Activated naive CD4-positive, alpha-beta T cell treated with anti-CD3 and anti-CD28 coated beads, Interleukin-2, amount 10 ng/mL, durations not matched to agents 7 days and 5 days (primary cell): Measurements from ENCODE around the gene KMT2C.
"Not testable (repeated sequence)": the region's sequence is repeated elsewhere in the genome, so short reads cannot be mapped to it uniquely, and the experiment has no call there.

Experiments
- CTCF ChIA-PET: fragments of 350-600 bp; sonication (Branson Sonifier 250); formaldehyde crosslinking; loops from one replicate; lab custom pipeline; 2021; ENCODE audit warnings: antibody characterized with exemption; lab: Charles Lee
- DNase-seq: peaks from one replicate; pipeline ENCODE4 v3.0.0-alpha.2; 2020
- H3K27ac Mint-ChIP-seq: one replicate; pipeline ENCODE4 v1.8.0; 2021; ENCODE audit warnings: mild to moderate bottlenecking, moderate library complexity, mixed read lengths
- H3K27me3 Mint-ChIP-seq: one replicate; pipeline ENCODE4 v1.8.0; 2021; ENCODE audit warnings: mild to moderate bottlenecking, mixed read lengths
- H3K36me3 Mint-ChIP-seq: one replicate; pipeline ENCODE4 v1.8.0; 2021; ENCODE audit warnings: mixed read lengths
- H3K4me1 Mint-ChIP-seq: one replicate; pipeline ENCODE4 v1.8.0; 2021; ENCODE audit warnings: mixed read lengths
- H3K4me3 Mint-ChIP-seq: one replicate; pipeline ENCODE4 v1.8.0; 2021; ENCODE audit warnings: mild to moderate bottlenecking, moderate library complexity, mixed read lengths
- H3K9me3 Mint-ChIP-seq: one replicate; pipeline ENCODE4 v1.8.0; 2021; ENCODE audit warnings: mixed read lengths

The KMT2C gene

DNA sequence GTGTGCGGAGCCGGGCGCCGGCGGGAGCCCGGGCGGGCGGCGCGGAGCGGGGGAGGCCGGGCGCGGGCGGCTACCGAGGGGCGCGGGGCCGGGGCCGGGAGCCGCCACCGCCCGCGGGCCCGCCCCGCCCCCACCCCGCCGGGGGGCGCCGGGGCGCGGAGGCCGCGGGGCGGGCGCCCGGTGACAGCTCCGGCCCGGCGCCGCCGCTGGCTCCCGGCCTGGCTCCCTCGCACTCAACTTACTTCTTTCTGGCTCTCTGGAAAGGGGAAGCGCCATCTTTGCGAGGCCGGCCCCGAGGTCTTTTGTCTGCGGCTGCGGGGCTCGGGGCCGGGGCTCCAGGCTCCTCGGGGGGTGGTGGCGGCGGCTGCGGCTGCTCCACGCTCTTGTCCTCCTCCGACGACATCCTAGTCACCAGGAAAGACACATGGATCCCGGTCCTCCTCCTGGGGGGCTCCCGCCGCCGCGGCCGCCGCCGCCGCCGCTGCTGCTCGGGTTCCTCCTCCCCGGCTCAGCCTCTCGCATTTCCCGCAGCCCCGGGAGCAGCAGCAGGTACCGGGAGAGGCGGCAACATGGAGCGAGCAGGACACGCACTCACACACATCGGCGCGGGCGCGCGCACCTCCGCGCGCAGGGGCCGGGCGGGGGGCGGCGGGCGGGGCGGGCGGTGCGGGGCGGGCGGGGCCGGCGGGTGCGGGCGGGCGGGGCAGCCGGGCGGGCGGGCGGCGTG, at the start of gene KMT2C:
KMT2C (minus strand) TSS at position 620 of the 727 bp plus-strand sequence; CDS start at position 403, 217 bp downstream.
- peaks cover 3% of the 10 kb centered on the region for H3K27me3 Mint-ChIP-seq
- peaks cover 27% of the 10 kb centered on the region for H3K4me1 Mint-ChIP-seq
- CTCF ChIA-PET, result no interaction called here
- peak within 1 kb of the TSS; percentile 94 for H3K27ac Mint-ChIP-seq
- peak within 1 kb of the TSS; percentile 84 for H3K4me3 Mint-ChIP-seq
- H3K36me3 Mint-ChIP-seq, result peaks cover 4% of the 10 kb centered on the region
- H3K9me3 Mint-ChIP-seq, result no peaks in the 10 kb centered on the region
- DNase-seq, result peak; percentile 67

DNA sequence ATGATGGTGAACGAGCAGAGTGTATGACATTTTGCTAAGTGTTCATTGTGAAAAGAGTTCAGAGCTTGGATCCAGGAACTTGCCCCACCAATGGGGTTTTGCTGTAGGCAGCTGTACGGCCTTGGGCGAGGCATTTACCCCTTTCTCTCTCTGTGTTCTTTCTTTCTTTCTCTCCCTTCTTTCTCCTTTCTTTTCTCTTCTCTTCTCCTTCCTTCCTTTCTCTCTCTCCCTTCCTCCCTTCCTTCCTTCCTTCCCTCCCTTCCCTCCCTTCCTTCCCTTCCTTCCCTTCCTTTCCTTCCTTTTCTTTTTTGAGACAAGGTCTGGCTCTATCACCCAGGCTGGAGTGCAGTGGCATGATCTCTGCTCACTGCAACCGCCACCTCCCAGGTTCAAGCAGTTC, 45.3 kb upstream of the KMT2C start:
- Mint-ChIP-seq H3K4me1 (no peaks in the 10 kb centered on the region), H3K27me3 (no peaks in the 10 kb centered on the region), H3K36me3 (no peaks in the 10 kb centered on the region), H3K27ac (no peak overlapping the region), H3K4me3 (no peak overlapping the region), H3K9me3 (no peaks in the 10 kb centered on the region)
- CTCF ChIA-PET, result no interaction called here
- no peak for DNase-seq

DNA sequence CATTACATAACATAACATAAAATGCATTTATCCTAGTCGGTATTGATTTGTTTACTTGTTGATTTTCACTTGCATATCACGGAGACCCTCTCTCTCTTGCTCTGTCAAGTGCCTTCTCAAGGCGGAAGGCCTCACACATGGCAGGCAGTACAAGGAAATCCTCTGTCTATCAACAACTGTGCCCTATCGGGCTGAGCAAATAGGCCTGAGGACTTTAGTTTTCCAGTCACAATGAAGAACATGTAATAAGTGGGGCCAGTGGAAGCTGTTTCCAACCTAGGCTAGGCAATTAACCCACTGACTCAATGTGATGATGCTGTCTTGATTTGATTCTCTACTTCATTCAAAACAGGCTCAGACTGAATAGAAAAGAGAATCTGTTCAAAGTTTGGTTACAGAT, 44.9 kb upstream of the KMT2C start:
- DNase-seq, result no peak
- Mint-ChIP-seq H3K36me3 (no peaks in the 10 kb centered on the region), H3K27me3 (no peaks in the 10 kb centered on the region), H3K9me3 (no peaks in the 10 kb centered on the region), H3K4me3 (no peak overlapping the region), H3K27ac (no peak overlapping the region), H3K4me1 (no peaks in the 10 kb centered on the region)
- CTCF ChIA-PET, result no interaction called here

DNA sequence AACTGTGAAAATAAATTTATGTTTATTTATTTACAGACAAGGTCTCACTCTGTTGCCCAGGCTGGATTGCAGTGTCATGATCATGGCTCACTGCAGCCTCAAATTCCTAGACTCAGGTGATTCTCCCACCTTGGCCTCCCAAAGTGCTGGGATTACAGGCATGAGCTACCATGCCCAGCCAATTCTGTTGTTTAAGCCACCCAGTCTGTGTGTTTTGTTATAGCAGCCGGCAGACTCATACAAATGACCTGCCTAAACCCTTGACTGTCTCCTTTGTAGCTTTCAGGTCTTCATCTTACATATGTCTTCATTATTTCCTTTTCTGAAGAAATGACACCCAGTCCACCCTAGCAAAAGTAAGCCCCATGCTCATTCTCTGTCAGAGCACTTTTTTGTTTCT, 43.8 kb upstream of the KMT2C start:
- Mint-ChIP-seq H3K27me3 (no peaks in the 10 kb centered on the region), H3K9me3 (no peaks in the 10 kb centered on the region), H3K4me3 (no peak overlapping the region), H3K4me1 (no peaks in the 10 kb centered on the region), H3K36me3 (no peaks in the 10 kb centered on the region), H3K27ac (no peak overlapping the region)
- DNase-seq, result no peak
- CTCF ChIA-PET, result no interaction called here

DNA sequence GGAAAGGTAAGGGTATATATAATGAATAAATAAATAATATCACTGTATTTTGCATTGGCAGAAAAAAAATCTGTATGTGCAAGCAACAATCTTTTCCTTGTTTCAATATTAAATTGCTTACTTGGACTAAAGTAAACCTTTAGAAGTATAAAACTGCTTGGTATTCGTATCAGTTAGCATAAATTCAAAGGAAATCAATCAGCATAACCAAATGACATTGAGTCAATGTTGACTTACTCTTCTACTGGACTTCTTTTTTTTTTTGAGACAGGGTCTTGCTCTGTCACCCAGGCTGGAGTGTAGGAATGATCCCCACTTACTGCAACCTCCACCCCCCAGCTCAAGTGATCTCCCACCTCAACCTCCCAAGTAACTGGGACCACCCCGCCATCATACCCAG, 42.3 kb upstream of the KMT2C start:
- Mint-ChIP-seq H3K4me3 (no peak overlapping the region), H3K27me3 (no peaks in the 10 kb centered on the region), H3K36me3 (no peaks in the 10 kb centered on the region), H3K9me3 (no peaks in the 10 kb centered on the region), H3K4me1 (no peaks in the 10 kb centered on the region), H3K27ac (no peak overlapping the region)
- no peak for DNase-seq
- CTCF ChIA-PET, result no interaction called here

DNA sequence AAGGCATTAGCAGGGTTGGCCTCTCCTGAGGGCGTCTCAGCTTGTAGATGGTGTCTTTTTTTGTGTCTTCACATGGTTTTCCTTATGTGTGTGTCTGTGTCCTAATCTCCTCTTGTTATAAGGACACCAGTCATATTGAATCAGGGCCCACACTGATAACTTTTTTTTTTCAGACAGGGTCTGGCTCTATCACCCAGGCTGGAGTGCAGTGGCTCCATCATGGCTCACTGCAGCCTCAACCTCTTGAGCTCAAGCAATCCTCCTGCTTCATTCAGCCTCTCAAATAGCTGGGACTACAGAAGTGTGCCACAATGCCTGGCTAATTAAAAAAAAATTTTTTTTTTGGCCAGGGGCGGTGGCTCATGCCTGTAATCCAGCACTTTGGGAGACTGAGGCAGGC, 41.3 kb upstream of the KMT2C start:
- peaks cover under 1% of the 10 kb centered on the region for H3K9me3 Mint-ChIP-seq
- H3K4me1 Mint-ChIP-seq, result no peaks in the 10 kb centered on the region
- H3K4me3 Mint-ChIP-seq, result no peak overlapping the region
- CTCF ChIA-PET, result no interaction called here
- H3K27ac Mint-ChIP-seq, result no peak overlapping the region
- H3K36me3 Mint-ChIP-seq, result no peaks in the 10 kb centered on the region
- DNase-seq, result no peak
- no peaks in the 10 kb centered on the region for H3K27me3 Mint-ChIP-seq

DNA sequence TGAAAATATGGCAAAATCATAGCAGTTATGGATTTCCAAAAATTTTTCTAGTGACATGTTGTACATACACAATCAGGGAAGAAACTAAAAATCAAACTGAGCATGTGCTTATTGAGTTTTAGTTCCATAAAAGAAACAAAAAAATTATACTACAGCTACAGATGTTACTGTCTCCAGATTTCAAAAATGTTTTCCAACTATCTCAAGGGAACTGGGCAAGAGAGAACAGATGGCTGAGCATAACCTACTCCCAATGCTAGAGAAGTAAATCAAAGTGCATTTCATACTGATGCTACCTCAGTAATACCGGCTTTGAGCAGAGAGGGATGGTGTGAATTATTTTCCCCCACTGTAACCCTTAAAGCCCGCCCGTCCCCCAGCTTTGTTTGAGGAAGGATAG, 40.7 kb upstream of the KMT2C start:
- Mint-ChIP-seq H3K36me3 (no peaks in the 10 kb centered on the region), H3K27ac (no peak overlapping the region), H3K4me3 (no peak overlapping the region), H3K9me3 (peaks cover 2% of the 10 kb centered on the region), H3K4me1 (no peaks in the 10 kb centered on the region), H3K27me3 (no peaks in the 10 kb centered on the region)
- no peak for DNase-seq
- CTCF ChIA-PET, result no interaction called here

DNA sequence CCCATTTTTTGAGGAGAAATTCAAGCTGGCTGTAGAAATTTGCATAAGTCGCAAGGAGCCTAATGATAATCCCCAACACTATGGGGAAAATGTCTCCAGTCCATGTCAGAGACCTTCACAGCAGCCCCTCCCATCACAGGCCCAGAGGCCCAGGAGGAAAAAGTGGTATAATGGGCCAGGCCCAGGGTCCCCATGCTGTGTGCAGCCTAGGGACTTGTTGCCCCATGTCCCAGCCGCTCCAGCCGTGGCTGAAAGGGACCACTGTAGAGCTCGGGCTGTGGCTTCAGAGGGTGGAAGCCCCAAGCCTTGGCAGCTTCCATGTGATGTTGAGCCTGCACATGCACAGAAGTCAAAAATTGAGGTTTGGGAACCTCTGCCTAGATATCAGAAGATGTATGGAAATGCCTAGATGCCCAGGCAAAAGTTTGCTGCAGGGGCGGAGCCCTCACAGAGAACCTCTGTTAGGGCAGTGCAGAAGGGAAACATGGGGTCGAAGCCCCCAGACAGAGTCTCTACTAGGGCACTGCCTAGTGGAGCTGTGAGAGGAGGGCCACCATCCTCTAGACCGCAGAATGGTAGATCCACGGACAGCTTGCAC, 35.3 kb upstream of the KMT2C start:
- CTCF ChIA-PET, H3K27me3 Mint-ChIP-seq, DNase-seq, H3K4me1 Mint-ChIP-seq, H3K36me3 Mint-ChIP-seq, H3K4me3 Mint-ChIP-seq, H3K27ac Mint-ChIP-seq: not testable (repeated sequence)
- peaks cover 16% of the 10 kb centered on the region for H3K9me3 Mint-ChIP-seq

DNA sequence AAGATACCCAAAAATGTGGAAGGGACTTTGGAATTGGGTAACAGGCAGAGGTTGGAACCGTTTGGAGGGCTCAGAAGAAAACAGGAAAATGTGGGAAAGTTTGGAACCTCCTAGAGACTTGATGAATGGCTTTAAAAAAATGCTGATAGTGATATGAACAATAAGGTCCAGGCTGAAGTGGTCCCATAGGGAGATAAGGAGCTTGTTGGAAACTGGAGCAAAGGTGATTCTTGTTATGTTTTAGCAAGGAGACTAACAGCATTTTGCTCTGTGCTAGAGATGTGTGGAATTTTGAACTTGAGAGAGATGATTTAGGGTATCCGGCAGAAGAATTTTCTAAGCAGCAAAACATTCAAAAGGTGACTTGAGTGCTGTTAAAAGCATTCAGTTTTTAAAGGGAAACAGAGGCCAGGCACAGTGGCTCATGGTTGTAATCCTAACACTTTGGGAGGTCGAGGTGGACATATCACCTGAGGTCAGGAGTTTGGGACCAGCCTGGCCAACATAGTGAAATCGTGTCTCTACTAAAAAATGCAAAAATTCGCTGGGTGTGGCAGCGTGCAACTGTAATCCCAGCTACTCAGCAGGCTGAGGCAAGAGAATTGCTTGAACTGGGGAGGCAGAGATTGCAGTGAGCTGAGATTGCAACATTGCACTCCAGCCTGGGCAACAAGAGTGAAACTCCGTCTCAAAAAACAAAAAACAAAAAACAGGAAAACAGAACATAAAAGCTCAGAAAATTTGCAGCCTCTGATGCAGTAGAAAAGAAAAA, 34.6 kb upstream of the KMT2C start:
- H3K9me3 Mint-ChIP-seq, result peaks cover 16% of the 10 kb centered on the region
- H3K36me3 Mint-ChIP-seq, DNase-seq, H3K27me3 Mint-ChIP-seq, H3K4me1 Mint-ChIP-seq, H3K4me3 Mint-ChIP-seq, H3K27ac Mint-ChIP-seq, CTCF ChIA-PET: not testable (repeated sequence)

DNA sequence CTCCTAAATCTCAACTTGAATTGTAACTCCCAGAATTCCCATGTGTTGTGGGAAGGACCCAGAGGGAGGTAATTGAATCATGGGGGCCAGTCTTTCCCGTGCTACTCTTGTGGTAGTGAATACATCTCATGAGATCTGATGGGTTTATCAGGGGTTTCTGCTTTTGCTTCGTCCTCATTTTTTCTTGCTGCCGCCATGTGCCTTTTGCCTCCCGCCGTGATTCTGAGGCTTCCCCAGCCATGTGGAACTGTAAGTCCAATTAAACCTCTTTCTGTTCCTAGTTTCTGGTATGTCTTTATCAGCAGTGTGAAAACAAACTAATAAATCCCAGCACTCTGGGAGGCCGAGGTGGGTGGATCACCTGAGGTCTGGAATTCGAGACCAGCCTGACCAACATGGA, 33.8 kb upstream of the KMT2C start:
- H3K9me3 Mint-ChIP-seq, result peaks cover 16% of the 10 kb centered on the region
- CTCF ChIA-PET, H3K27ac Mint-ChIP-seq, H3K4me1 Mint-ChIP-seq, DNase-seq, H3K27me3 Mint-ChIP-seq, H3K4me3 Mint-ChIP-seq, H3K36me3 Mint-ChIP-seq: not testable (repeated sequence)

DNA sequence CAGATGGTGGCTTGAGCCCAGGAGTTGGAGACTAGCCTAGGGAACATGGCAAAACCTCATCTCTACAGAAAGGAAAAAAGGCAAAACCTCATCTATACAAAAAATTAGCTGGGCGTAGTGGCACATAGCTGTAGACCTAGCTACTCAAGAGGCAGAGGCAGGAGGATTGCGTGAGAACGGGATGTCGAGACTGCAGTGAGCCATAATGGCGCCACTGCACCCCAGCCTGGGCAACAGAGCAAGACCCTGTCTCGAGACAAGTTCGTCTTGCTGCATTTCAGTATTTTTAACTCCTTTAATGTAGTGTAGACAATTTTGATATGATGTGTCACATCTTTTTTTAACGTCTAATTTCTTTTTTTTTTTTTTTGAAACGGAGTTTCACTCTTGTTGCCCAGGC, 31.4 kb upstream of the KMT2C start:
- Mint-ChIP-seq H3K27ac (no peak overlapping the region), H3K9me3 (peaks cover 16% of the 10 kb centered on the region), H3K36me3 (peaks cover 4% of the 10 kb centered on the region), H3K4me1 (peaks cover 12% of the 10 kb centered on the region), H3K27me3 (no peaks in the 10 kb centered on the region), H3K4me3 (no peak overlapping the region)
- CTCF ChIA-PET, result no interaction called here
- no peak for DNase-seq

DNA sequence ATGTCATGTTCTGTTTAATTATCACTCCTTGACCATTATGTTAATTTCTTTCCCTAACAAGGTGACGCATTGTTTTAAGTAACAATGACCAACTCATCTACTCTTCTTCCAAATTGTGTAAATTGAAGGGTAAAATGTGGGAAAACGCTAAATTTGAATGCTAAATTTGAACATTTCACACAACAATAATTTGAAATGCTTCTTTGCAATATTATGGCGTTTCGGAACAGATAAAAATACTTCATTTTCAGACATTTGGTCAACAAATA, 29.2 kb upstream of the KMT2C start:
- Mint-ChIP-seq H3K4me1 (peaks cover 14% of the 10 kb centered on the region), H3K27ac (peak overlapping the region; percentile 91), H3K27me3 (no peaks in the 10 kb centered on the region), H3K9me3 (peaks cover 2% of the 10 kb centered on the region), H3K4me3 (peak overlapping the region; percentile 87), H3K36me3 (no peaks in the 10 kb centered on the region)
- no peak for DNase-seq
- CTCF ChIA-PET, result no interaction called here

DNA sequence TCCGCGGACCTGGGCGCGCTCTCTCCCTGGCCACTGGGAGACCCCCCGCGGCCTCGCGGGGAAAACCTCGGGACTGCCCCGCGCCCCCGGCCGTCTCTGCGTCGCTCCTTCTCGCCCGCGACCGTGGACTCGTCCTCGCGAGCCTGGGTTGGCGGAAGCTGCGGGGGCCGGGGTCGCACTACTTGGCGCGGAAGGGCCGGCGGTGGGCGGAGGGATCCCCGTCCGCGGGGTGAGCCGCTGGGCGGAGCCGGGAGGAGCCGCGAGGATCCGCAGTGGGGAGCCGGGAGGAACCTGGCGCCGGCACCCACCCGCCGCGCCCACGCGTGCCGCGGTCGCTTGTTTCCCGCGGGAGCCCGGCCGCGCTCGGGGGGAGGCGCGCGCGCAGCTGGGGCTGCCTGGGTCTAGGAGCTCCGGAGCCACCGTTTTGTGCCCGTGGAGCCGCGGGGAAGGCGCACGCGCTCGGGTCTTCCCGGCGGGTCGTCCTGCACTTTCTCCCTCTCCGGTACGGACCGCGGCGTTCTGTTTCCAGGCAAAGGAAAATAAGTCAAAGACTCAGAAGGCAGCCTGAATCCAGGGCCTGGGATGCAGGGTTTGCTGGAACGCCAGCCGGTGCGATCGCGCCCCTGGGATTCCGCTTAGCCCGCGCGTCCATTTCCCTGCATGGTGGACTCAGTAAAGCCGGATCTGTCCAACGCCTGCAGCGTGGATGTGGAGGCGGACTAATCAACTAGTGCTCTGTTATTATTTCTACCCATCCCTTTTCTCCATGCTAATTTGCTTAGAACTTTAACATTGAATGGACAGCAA, 28.7 kb upstream of the KMT2C start:
- Mint-ChIP-seq H3K36me3 (no peaks in the 10 kb centered on the region), H3K9me3 (peaks cover 2% of the 10 kb centered on the region), H3K4me1 (peaks cover 14% of the 10 kb centered on the region), H3K4me3 (peak overlapping the region; percentile 90), H3K27ac (peak overlapping the region; percentile 91), H3K27me3 (no peaks in the 10 kb centered on the region)
- DNase-seq, result peak; percentile 75
- CTCF ChIA-PET, result no interaction called here

DNA sequence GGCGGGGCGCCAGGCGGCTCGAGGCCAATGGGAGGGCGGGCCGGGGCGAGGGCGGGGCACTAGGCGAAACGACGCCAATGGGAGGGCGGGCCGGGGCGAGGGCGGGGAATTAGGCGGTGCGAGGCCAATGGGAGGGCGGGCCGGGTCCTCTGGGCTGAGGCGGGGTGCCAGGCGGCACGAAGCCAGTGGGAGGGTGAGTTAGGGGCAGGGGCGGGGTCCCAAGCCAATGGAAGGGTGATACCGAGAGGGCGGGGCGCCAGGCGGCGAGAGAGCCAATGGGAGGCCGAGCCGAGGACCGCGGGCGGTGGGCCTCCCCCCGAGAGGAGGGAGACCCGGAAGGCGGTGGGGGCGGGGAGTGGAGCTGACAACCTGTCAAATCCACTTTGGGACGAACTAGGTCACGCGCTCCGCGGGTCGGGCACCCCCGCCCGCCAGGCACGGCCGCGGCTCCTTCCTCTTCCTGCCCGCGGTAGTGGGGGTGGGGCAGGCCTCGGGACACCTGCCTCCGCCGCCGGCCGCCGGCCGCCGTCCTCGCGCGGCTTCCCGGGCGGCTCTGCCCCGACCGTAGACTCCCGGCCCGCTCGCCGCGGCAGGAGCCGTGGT, 28.0 kb upstream of the KMT2C start:
- peaks cover 14% of the 10 kb centered on the region for H3K4me1 Mint-ChIP-seq
- H3K4me3 Mint-ChIP-seq, result peak overlapping the region; percentile 90
- peak; percentile 100 for DNase-seq
- H3K9me3 Mint-ChIP-seq, result no peaks in the 10 kb centered on the region
- CTCF ChIA-PET, result interaction anchor here (0.6 kb wide), 1 partner anchor 135 kb away, joined by 3 read pairs; no protein-coding TSS in a partner anchor
- H3K27me3 Mint-ChIP-seq, result no peaks in the 10 kb centered on the region
- H3K27ac Mint-ChIP-seq, result peak overlapping the region; percentile 84
- H3K36me3 Mint-ChIP-seq, result no peaks in the 10 kb centered on the region
